ENCODE data around the gene PSEN1.

PSEN1 gene

GRCh38 chr14:73216030-73216429, 79.7 kb downstream of the PSEN1 start:
- no peak overlapping the region for H4K91ac ChIP-seq (ENCODE audit: low read depth, low read length, poor library complexity)
- H3K18ac ChIP-seq (ENCODE audit: low read length) = no peak overlapping the region
- H3K79me1 ChIP-seq (ENCODE audit: low read depth, low read length) = no peaks in the 10 kb centered on the region
- H3K14ac ChIP-seq (ENCODE audit: low read length) = no peak overlapping the region
- H3K4me2 ChIP-seq (ENCODE audit: insufficient read depth, low read length, poor library complexity, severe bottlenecking) = no peak overlapping the region
- peaks cover 0 to 7% of the 10 kb centered on the region in 2 donors for H3K4me1 ChIP-seq (ENCODE audit: control insufficient read depth in 2 of 2, insufficient read depth in 1 of 2, low read depth in 1 of 2, low read length in 2 of 2)
- no peak overlapping the region for H3K27ac ChIP-seq (replicated peaks; ENCODE audit: low read length)
- no peak overlapping the region for H2BK15ac ChIP-seq (ENCODE audit: low read length)
- no peak overlapping the region for H3K4me3 ChIP-seq (ENCODE audit: low read length in 2 of 2)
- no peak overlapping the region for H3K4ac ChIP-seq (ENCODE audit: low read length)
- H4K8ac ChIP-seq (ENCODE audit: low read depth, low read length) = no peak overlapping the region
- H2BK120ac ChIP-seq (ENCODE audit: low read depth, low read length) = no peak overlapping the region
- no CpG with 5 or more reads among the region's 2 CpGs for WGBS, 2 donors (ENCODE audit: extremely low coverage in 2 of 2, insufficient read length in 2 of 2, insufficient replicate concordance in 1 of 2)
- no peaks in the 10 kb centered on the region for H3K27me3 ChIP-seq (ENCODE audit: control insufficient read depth in 3 of 3, insufficient read depth in 3 of 3, low read depth in 1 of 3, low read length in 3 of 3)
- no peak overlapping the region for H3K9ac ChIP-seq (ENCODE audit: low read depth, low read length, poor library complexity)
- H3K36me3 ChIP-seq (replicated peaks in 1 of 2; ENCODE audit: control insufficient read depth in 2 of 2, insufficient read depth in 2 of 2, low read length in 2 of 2) = peaks cover 16 to 93% of the 10 kb centered on the region in 2 donors
- H2BK5ac ChIP-seq (ENCODE audit: low read length) = no peak overlapping the region
- no peak overlapping the region for H2BK12ac ChIP-seq (ENCODE audit: low read length)
- no peak for DNase-seq (ENCODE audit: low spot score)
- H3K9me3 ChIP-seq (replicated peaks in 1 of 2; ENCODE audit: control insufficient read depth in 2 of 2, insufficient read depth in 1 of 2, low read depth in 1 of 2, low read length in 2 of 2) = peaks cover 0 to 2% of the 10 kb centered on the region in 2 donors
- no peak overlapping the region for H2AFZ ChIP-seq (ENCODE audit: low read length)
- no peak overlapping the region for H3K23ac ChIP-seq (ENCODE audit: low read depth, low read length, poor library complexity)
- no peak overlapping the region for H2AK5ac ChIP-seq (ENCODE audit: low read depth, low read length)

GRCh38 chr14:73217411-73217810, 81.1 kb downstream of the PSEN1 start:
- Histone ChIP-seq H2BK12ac (ENCODE audit: low read length) (no peak overlapping the region), H2BK120ac (ENCODE audit: low read depth, low read length) (no peak overlapping the region), H3K4me1 (ENCODE audit: control insufficient read depth in 2 of 2, insufficient read depth in 1 of 2, low read depth in 1 of 2, low read length in 2 of 2) (peaks cover 0 to 7% of the 10 kb centered on the region in 2 donors), H3K9ac (ENCODE audit: low read depth, low read length, poor library complexity) (no peak overlapping the region), H3K4me2 (ENCODE audit: insufficient read depth, low read length, poor library complexity, severe bottlenecking) (no peak overlapping the region), H3K23ac (ENCODE audit: low read depth, low read length, poor library complexity) (no peak overlapping the region), H3K27me3 (ENCODE audit: control insufficient read depth in 3 of 3, insufficient read depth in 3 of 3, low read depth in 1 of 3, low read length in 3 of 3) (no peaks in the 10 kb centered on the region), H3K18ac (ENCODE audit: low read length) (no peak overlapping the region), H3K36me3 (replicated peaks in 1 of 2; ENCODE audit: control insufficient read depth in 2 of 2, insufficient read depth in 2 of 2, low read length in 2 of 2) (peaks cover 14 to 95% of the 10 kb centered on the region in 2 donors), H2AK5ac (ENCODE audit: low read depth, low read length) (no peak overlapping the region), H2BK5ac (ENCODE audit: low read length) (no peak overlapping the region), H3K14ac (ENCODE audit: low read length) (no peak overlapping the region), H4K91ac (ENCODE audit: low read depth, low read length, poor library complexity) (no peak overlapping the region), H3K9me3 (replicated peaks in 1 of 2; ENCODE audit: control insufficient read depth in 2 of 2, insufficient read depth in 1 of 2, low read depth in 1 of 2, low read length in 2 of 2) (no peaks in the 10 kb centered on the region), H4K8ac (ENCODE audit: low read depth, low read length) (no peak overlapping the region), H2AFZ (ENCODE audit: low read length) (no peak overlapping the region), H3K27ac (replicated peaks; ENCODE audit: low read length) (no peak overlapping the region), H3K4ac (ENCODE audit: low read length) (no peak overlapping the region), H3K4me3 (ENCODE audit: low read length in 2 of 2) (no peak overlapping the region), H3K79me1 (ENCODE audit: low read depth, low read length) (no peaks in the 10 kb centered on the region), H2BK15ac (ENCODE audit: low read length) (no peak overlapping the region)
- no peak for DNase-seq (ENCODE audit: low spot score)
- no CpG with 5 or more reads among the region's 1 CpG for WGBS, 2 donors (ENCODE audit: extremely low coverage in 2 of 2, insufficient read length in 2 of 2, insufficient replicate concordance in 1 of 2)

- Histone ChIP-seq H2AK5ac (ENCODE audit: low read depth, low read length) (no peak overlapping the region), H3K4me2 (ENCODE audit: insufficient read depth, low read length, poor library complexity, severe bottlenecking) (no peak overlapping the region), H3K79me1 (ENCODE audit: low read depth, low read length) (no peaks in the 10 kb centered on the region), H3K4me1 (ENCODE audit: control insufficient read depth in 2 of 2, insufficient read depth in 1 of 2, low read depth in 1 of 2, low read length in 2 of 2) (peaks cover 0 to 8% of the 10 kb centered on the region in 2 donors), H3K4me3 (ENCODE audit: low read length in 2 of 2) (no peak overlapping the region), H3K14ac (ENCODE audit: low read length) (no peak overlapping the region), H2BK12ac (ENCODE audit: low read length) (no peak overlapping the region), H2BK5ac (ENCODE audit: low read length) (no peak overlapping the region), H3K27ac (replicated peaks; ENCODE audit: low read length) (no peak overlapping the region), H3K27me3 (ENCODE audit: control insufficient read depth in 3 of 3, insufficient read depth in 3 of 3, low read depth in 1 of 3, low read length in 3 of 3) (no peaks in the 10 kb centered on the region), H2BK120ac (ENCODE audit: low read depth, low read length) (no peak overlapping the region), H4K91ac (ENCODE audit: low read depth, low read length, poor library complexity) (no peak overlapping the region), H3K36me3 (replicated peaks in 1 of 2; ENCODE audit: control insufficient read depth in 2 of 2, insufficient read depth in 2 of 2, low read length in 2 of 2) (peaks cover 10 to 85% of the 10 kb centered on the region in 2 donors), H3K9me3 (replicated peaks in 1 of 2; ENCODE audit: control insufficient read depth in 2 of 2, insufficient read depth in 1 of 2, low read depth in 1 of 2, low read length in 2 of 2) (no peaks in the 10 kb centered on the region), H3K23ac (ENCODE audit: low read depth, low read length, poor library complexity) (no peak overlapping the region), H3K18ac (ENCODE audit: low read length) (no peak overlapping the region), H2BK15ac (ENCODE audit: low read length) (no peak overlapping the region), H3K4ac (ENCODE audit: low read length) (no peak overlapping the region), H3K9ac (ENCODE audit: low read depth, low read length, poor library complexity) (no peak overlapping the region), H4K8ac (ENCODE audit: low read depth, low read length) (no peak overlapping the region), H2AFZ (ENCODE audit: low read length) (no peak overlapping the region)
- no CpG with 5 or more reads among the region's 4 CpGs for WGBS, 2 donors (ENCODE audit: extremely low coverage in 2 of 2, insufficient read length in 2 of 2, insufficient replicate concordance in 1 of 2)
- no peak for DNase-seq (ENCODE audit: low spot score)
These were observed 83.8 kb downstream of the PSEN1 start for GRCh38 chr14:73220061-73220460.

GRCh38 chr14:73220634-73221033, 84.3 kb downstream of the PSEN1 start:
- no peak overlapping the region for H3K9ac ChIP-seq (ENCODE audit: low read depth, low read length, poor library complexity)
- H4K8ac ChIP-seq (ENCODE audit: low read depth, low read length) = no peak overlapping the region
- H3K4me1 ChIP-seq (ENCODE audit: control insufficient read depth in 2 of 2, insufficient read depth in 1 of 2, low read depth in 1 of 2, low read length in 2 of 2) = peaks cover 0 to 8% of the 10 kb centered on the region in 2 donors
- H3K79me1 ChIP-seq (ENCODE audit: low read depth, low read length) = no peaks in the 10 kb centered on the region
- H3K18ac ChIP-seq (ENCODE audit: low read length) = no peak overlapping the region
- no peak for DNase-seq (ENCODE audit: low spot score)
- peaks cover 10 to 85% of the 10 kb centered on the region in 2 donors for H3K36me3 ChIP-seq (replicated peaks in 1 of 2; ENCODE audit: control insufficient read depth in 2 of 2, insufficient read depth in 2 of 2, low read length in 2 of 2)
- H2BK15ac ChIP-seq (ENCODE audit: low read length) = no peak overlapping the region
- no peak overlapping the region for H3K14ac ChIP-seq (ENCODE audit: low read length)
- no peak overlapping the region for H3K4ac ChIP-seq (ENCODE audit: low read length)
- H2BK12ac ChIP-seq (ENCODE audit: low read length) = no peak overlapping the region
- H3K4me3 ChIP-seq (ENCODE audit: low read length in 2 of 2) = no peak overlapping the region
- no peak overlapping the region for H3K23ac ChIP-seq (ENCODE audit: low read depth, low read length, poor library complexity)
- no peak overlapping the region for H2BK120ac ChIP-seq (ENCODE audit: low read depth, low read length)
- H3K27me3 ChIP-seq (ENCODE audit: control insufficient read depth in 3 of 3, insufficient read depth in 3 of 3, low read depth in 1 of 3, low read length in 3 of 3) = no peaks in the 10 kb centered on the region
- no peak overlapping the region for H3K4me2 ChIP-seq (ENCODE audit: insufficient read depth, low read length, poor library complexity, severe bottlenecking)
- H3K27ac ChIP-seq (replicated peaks; ENCODE audit: low read length) = no peak overlapping the region
- H3K9me3 ChIP-seq (replicated peaks in 1 of 2; ENCODE audit: control insufficient read depth in 2 of 2, insufficient read depth in 1 of 2, low read depth in 1 of 2, low read length in 2 of 2) = no peaks in the 10 kb centered on the region
- WGBS, 2 donors (ENCODE audit: extremely low coverage in 2 of 2, insufficient read length in 2 of 2, insufficient replicate concordance in 1 of 2) = no CpG with 5 or more reads among the region's 5 CpGs
- no peak overlapping the region for H2AFZ ChIP-seq (ENCODE audit: low read length)
- H4K91ac ChIP-seq (ENCODE audit: low read depth, low read length, poor library complexity) = no peak overlapping the region
- H2BK5ac ChIP-seq (ENCODE audit: low read length) = no peak overlapping the region
- no peak overlapping the region for H2AK5ac ChIP-seq (ENCODE audit: low read depth, low read length)
